ENCODE results near the gene LRIG1.

LRIG1 gene

DNA sequence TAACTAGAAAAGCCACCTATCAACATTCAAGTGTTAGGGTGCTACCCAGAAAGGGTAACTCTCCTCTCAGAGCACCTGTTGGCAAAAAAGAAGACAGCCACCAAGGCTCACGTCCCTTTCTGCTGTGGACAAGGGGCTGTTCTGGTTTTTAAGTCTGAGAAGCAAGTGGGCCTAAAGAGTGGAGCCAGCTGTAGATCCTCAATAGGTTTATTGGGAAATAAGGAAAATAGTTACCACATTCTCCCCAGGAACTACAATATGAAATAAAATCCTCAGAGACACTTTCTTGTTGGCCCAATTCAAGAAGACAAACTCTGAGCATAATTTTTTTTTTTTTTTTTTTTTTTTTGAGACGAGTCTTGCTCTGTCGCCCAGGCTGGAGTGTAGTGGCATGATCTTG is 35.8 kb downstream of the LRIG1 start:
- no peak for TF ChIP-seq POLR2AphosphoS5 (IDR thresholded peaks at IDR 0.05; ENCODE audit: low read depth, low read length)
- no peak for TF ChIP-seq SIN3A (IDR thresholded peaks at IDR 0.05; ENCODE audit: borderline replicate concordance, insufficient read depth, low read length)
- TF ChIP-seq FOXP2 (optimal IDR thresholded peaks at IDR 0.05; ENCODE audit: borderline replicate concordance, extremely low read depth, extremely low read length, insufficient read depth): no peak

DNA sequence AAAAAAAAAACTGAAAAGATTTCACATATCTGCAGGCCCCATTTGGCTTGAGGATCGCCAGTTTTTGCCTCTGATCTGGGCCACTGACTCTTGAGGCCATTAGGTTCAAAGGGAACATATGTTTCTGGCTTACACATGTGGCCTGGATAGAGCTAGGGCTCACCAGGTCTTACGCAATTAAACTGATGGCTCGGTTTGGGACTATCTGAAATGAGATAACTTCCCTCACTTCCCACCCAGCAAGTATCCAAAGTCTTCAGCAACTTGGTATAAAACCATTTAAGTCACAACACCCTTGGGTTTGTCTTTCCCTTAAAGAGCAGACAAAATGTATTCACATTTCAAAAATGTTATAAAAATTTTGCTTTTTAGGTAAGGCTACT is 36.3 kb downstream of the LRIG1 start:
- TF ChIP-seq FOXP2 (optimal IDR thresholded peaks at IDR 0.05; ENCODE audit: borderline replicate concordance, extremely low read depth, extremely low read length, insufficient read depth): no peak
- no peak for TF ChIP-seq SIN3A (IDR thresholded peaks at IDR 0.05; ENCODE audit: borderline replicate concordance, insufficient read depth, low read length)
- TF ChIP-seq POLR2AphosphoS5 (IDR thresholded peaks at IDR 0.05; ENCODE audit: low read depth, low read length): no peak
- no peak for TF ChIP-seq TAF1 (IDR thresholded peaks at IDR 0.05; ENCODE audit: borderline replicate concordance, insufficient read depth, low read length)
- TF ChIP-seq, protein P1, sequence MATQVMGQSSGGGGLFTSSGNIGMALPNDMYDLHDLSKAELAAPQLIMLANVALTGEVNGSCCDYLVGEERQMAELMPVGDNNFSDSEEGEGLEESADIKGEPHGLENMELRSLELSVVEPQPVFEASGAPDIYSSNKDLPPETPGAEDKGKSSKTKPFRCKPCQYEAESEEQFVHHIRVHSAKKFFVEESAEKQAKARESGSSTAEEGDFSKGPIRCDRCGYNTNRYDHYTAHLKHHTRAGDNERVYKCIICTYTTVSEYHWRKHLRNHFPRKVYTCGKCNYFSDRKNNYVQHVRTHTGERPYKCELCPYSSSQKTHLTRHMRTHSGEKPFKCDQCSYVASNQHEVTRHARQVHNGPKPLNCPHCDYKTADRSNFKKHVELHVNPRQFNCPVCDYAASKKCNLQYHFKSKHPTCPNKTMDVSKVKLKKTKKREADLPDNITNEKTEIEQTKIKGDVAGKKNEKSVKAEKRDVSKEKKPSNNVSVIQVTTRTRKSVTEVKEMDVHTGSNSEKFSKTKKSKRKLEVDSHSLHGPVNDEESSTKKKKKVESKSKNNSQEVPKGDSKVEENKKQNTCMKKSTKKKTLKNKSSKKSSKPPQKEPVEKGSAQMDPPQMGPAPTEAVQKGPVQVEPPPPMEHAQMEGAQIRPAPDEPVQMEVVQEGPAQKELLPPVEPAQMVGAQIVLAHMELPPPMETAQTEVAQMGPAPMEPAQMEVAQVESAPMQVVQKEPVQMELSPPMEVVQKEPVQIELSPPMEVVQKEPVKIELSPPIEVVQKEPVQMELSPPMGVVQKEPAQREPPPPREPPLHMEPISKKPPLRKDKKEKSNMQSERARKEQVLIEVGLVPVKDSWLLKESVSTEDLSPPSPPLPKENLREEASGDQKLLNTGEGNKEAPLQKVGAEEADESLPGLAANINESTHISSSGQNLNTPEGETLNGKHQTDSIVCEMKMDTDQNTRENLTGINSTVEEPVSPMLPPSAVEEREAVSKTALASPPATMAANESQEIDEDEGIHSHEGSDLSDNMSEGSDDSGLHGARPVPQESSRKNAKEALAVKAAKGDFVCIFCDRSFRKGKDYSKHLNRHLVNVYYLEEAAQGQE (IDR thresholded peaks at IDR 0.05; ENCODE audit: insufficient read depth in 1 of 2, low read depth in 2 of 2, low read length in 2 of 2): no peak

DNA sequence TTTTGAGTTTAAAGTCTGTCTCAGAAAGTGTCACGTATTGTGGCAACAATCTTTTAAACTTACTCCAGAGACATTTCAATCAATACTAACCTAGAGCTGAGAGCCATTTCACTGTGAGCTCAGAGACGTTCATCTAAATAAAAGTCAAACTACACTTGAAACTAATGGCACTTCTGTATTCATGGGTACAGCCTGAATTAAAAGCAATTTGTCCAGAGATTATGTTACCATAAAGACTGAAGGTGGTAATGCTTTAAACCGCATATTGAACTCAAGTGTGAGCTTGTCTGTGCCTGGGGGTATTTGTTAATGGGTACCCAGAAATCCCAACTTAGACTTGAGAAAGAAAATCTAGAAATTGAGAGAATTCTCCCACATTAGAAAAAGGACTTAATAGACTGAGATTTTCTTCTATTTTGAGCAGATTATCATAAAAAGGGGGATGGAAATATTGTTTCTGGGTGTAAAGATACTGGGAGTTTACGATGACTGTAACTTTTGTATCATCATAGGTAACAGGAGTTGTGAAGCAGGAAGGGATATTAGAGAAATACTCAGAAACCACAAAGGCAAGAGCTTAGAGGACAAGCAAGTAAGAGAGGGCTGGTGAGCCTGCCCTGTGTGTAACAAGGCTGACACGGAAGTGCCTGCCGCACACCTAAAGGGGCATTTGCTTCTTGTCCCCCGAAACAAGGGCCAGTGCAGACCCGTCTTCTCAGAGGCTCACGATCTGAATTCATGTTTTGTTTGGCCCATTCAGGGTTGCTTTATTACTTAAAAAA is 36.9 kb downstream of the LRIG1 start:
- TF ChIP-seq TAF1 (IDR thresholded peaks at IDR 0.05; ENCODE audit: borderline replicate concordance, insufficient read depth, low read length): no peak
- TF ChIP-seq POLR2AphosphoS5 (IDR thresholded peaks at IDR 0.05; ENCODE audit: low read depth, low read length): no peak
- TF ChIP-seq, protein P1 (IDR thresholded peaks at IDR 0.05; ENCODE audit: insufficient read depth in 1 of 2, low read depth in 2 of 2, low read length in 2 of 2): no peak
- TF ChIP-seq SIN3A (IDR thresholded peaks at IDR 0.05; ENCODE audit: borderline replicate concordance, insufficient read depth, low read length): no peak
- no peak for TF ChIP-seq FOXP2 (optimal IDR thresholded peaks at IDR 0.05; ENCODE audit: borderline replicate concordance, extremely low read depth, extremely low read length, insufficient read depth)

DNA sequence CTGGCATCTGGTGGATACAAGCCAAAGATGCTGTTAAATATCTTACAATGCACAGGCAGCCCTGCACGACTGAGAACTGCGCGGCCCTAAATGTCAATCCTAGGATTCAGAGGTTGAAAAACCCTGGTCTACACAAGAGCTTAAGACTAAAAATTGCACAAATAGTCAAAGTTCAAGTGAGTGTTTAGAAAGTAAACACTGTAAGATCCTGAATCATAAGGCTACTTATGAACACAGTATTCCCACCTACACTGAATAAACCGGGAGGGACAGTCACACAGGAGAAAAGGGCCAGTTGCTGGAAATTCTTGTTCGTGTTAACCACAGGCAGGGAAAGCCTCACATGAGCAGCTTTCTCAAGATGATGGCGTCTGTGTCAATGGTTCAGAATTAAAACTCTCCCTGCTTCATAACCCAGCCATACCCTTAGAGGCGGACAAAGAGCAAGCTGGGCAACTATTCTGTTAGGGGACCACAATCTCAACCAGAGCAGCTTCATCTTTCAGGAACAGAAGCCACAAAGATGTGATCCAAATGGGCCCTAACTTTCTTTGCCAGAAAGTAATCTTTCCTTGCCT is 37.7 kb downstream of the LRIG1 start:
- TF ChIP-seq, protein P1 (IDR thresholded peaks at IDR 0.05; ENCODE audit: insufficient read depth in 1 of 2, low read depth in 2 of 2, low read length in 2 of 2): no peak
- no peak for TF ChIP-seq FOXP2 (optimal IDR thresholded peaks at IDR 0.05; ENCODE audit: borderline replicate concordance, extremely low read depth, extremely low read length, insufficient read depth)
- TF ChIP-seq TAF1 (IDR thresholded peaks at IDR 0.05; ENCODE audit: borderline replicate concordance, insufficient read depth, low read length): no peak
- TF ChIP-seq POLR2AphosphoS5 (IDR thresholded peaks at IDR 0.05; ENCODE audit: low read depth, low read length): no peak
- TF ChIP-seq SIN3A (IDR thresholded peaks at IDR 0.05; ENCODE audit: borderline replicate concordance, insufficient read depth, low read length): no peak

DNA sequence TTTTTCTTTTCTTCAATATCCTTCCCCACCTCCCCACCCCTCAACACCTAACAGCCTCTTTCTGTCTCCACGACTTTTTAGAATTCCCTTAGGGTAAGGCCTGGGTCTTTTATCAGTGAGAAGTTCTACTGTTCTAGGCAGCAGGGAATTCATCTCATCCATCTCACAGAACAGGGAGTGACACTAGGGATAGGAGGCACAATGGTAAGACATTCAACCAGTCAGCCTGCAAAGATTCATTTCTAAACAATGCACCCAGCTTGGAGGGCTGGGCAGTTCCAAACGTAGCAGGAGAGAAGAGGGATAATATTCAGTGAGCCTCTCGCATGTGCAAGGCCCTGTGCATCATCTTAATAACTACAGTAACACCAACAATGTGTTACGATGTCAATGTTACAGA is 43.6 kb downstream of the LRIG1 start:
- no peak for TF ChIP-seq POLR2AphosphoS5 (IDR thresholded peaks at IDR 0.05; ENCODE audit: low read depth, low read length)
- TF ChIP-seq TAF1 (IDR thresholded peaks at IDR 0.05; ENCODE audit: borderline replicate concordance, insufficient read depth, low read length): no peak
- no peak for TF ChIP-seq FOXP2 (optimal IDR thresholded peaks at IDR 0.05; ENCODE audit: borderline replicate concordance, extremely low read depth, extremely low read length, insufficient read depth)
- TF ChIP-seq SIN3A (IDR thresholded peaks at IDR 0.05; ENCODE audit: borderline replicate concordance, insufficient read depth, low read length): no peak
- TF ChIP-seq, protein P1 (IDR thresholded peaks at IDR 0.05; ENCODE audit: insufficient read depth in 1 of 2, low read depth in 2 of 2, low read length in 2 of 2): no peak

Data from PFSK-1 (cell line).